Measurements from ENCODE around the gene GSTA1.
"Not testable (repeated sequence)": the region's sequence is repeated elsewhere in the genome, so short reads cannot be mapped to it uniquely, and the experiment has no call there.

Gene GSTA1

GRCh38 chr6:52776711-52777351 lies 26.8 kb downstream of the GSTA1 start:
- H3K4me3 ChIP-seq (ENCODE audit: low read depth in 1 of 2, low read length in 2 of 2); H3K27ac ChIP-seq (ENCODE audit: low read length); H3K36me3 ChIP-seq (ENCODE audit: control insufficient read depth in 1 of 2, insufficient read depth in 2 of 2, low read length in 2 of 2); H3K4me1 ChIP-seq (ENCODE audit: control insufficient read depth in 1 of 2, insufficient read depth in 2 of 2, low read length in 2 of 2); H3K9me3 ChIP-seq (ENCODE audit: control insufficient read depth in 1 of 2, low read length in 2 of 2); H3K27me3 ChIP-seq (ENCODE audit: low read depth, low read length): not testable (repeated sequence)

- not testable (repeated sequence) for H3K36me3 ChIP-seq (ENCODE audit: control insufficient read depth in 1 of 2, insufficient read depth in 2 of 2, low read length in 2 of 2); H3K27me3 ChIP-seq (ENCODE audit: low read depth, low read length); H3K4me3 ChIP-seq (ENCODE audit: low read depth in 1 of 2, low read length in 2 of 2); H3K9me3 ChIP-seq (ENCODE audit: control insufficient read depth in 1 of 2, low read length in 2 of 2); H3K27ac ChIP-seq (ENCODE audit: low read length); H3K4me1 ChIP-seq (ENCODE audit: control insufficient read depth in 1 of 2, insufficient read depth in 2 of 2, low read length in 2 of 2)
Measured at GRCh38 chr6:52769399-52769798, 34.2 kb downstream of the GSTA1 start.

GRCh38 chr6:52767658-52768057 lies 36.0 kb downstream of the GSTA1 start:
- H3K4me1 ChIP-seq (ENCODE audit: control insufficient read depth in 1 of 2, insufficient read depth in 2 of 2, low read length in 2 of 2); H3K27ac ChIP-seq (ENCODE audit: low read length); H3K4me3 ChIP-seq (ENCODE audit: low read depth in 1 of 2, low read length in 2 of 2); H3K9me3 ChIP-seq (ENCODE audit: control insufficient read depth in 1 of 2, low read length in 2 of 2); H3K36me3 ChIP-seq (ENCODE audit: control insufficient read depth in 1 of 2, insufficient read depth in 2 of 2, low read length in 2 of 2); H3K27me3 ChIP-seq (ENCODE audit: low read depth, low read length): not testable (repeated sequence)

GRCh38 chr6:52763322-52763916 lies 40.2 kb downstream of the GSTA1 start, which contains the start of gene GSTA2:
Gene GSTA2, minus strand, starts transcription at chr6:52763475. Its CDS starts 5,528 bp downstream, at chr6:52757947.
- H3K36me3 ChIP-seq (ENCODE audit: control insufficient read depth in 1 of 2, insufficient read depth in 2 of 2, low read length in 2 of 2); H3K27ac ChIP-seq (ENCODE audit: low read length); H3K4me1 ChIP-seq (ENCODE audit: control insufficient read depth in 1 of 2, insufficient read depth in 2 of 2, low read length in 2 of 2); H3K27me3 ChIP-seq (ENCODE audit: low read depth, low read length); H3K4me3 ChIP-seq (ENCODE audit: low read depth in 1 of 2, low read length in 2 of 2); H3K9me3 ChIP-seq (ENCODE audit: control insufficient read depth in 1 of 2, low read length in 2 of 2): not testable (repeated sequence)

- H3K9me3 ChIP-seq (ENCODE audit: control insufficient read depth in 1 of 2, low read length in 2 of 2) = not testable (repeated sequence)
Measured at GRCh38 chr6:52761673-52762491, 41.7 kb downstream of the GSTA1 start.

GRCh38 chr6:52760105-52760765 lies 43.4 kb downstream of the GSTA1 start:
- no peaks in the 10 kb centered on the region for H3K36me3 ChIP-seq (ENCODE audit: control insufficient read depth in 1 of 2, insufficient read depth in 2 of 2, low read length in 2 of 2)
- H3K4me1 ChIP-seq (ENCODE audit: control insufficient read depth in 1 of 2, insufficient read depth in 2 of 2, low read length in 2 of 2) = no peaks in the 10 kb centered on the region
- no peak overlapping the region for H3K27ac ChIP-seq (ENCODE audit: low read length)
- H3K4me3 ChIP-seq (ENCODE audit: low read depth in 1 of 2, low read length in 2 of 2) = no peak overlapping the region
- H3K9me3 ChIP-seq (ENCODE audit: control insufficient read depth in 1 of 2, low read length in 2 of 2) = no peaks in the 10 kb centered on the region
- no peaks in the 10 kb centered on the region for H3K27me3 ChIP-seq (ENCODE audit: low read depth, low read length)

More at GRCh38 chr6:52761673-52762491, 41.7 kb downstream of the GSTA1 start:
- H3K4me3 ChIP-seq (ENCODE audit: low read depth in 1 of 2, low read length in 2 of 2); H3K36me3 ChIP-seq (ENCODE audit: control insufficient read depth in 1 of 2, insufficient read depth in 2 of 2, low read length in 2 of 2); H3K27me3 ChIP-seq (ENCODE audit: low read depth, low read length); H3K4me1 ChIP-seq (ENCODE audit: control insufficient read depth in 1 of 2, insufficient read depth in 2 of 2, low read length in 2 of 2); H3K27ac ChIP-seq (ENCODE audit: low read length): not testable (repeated sequence)

- Histone ChIP-seq H3K27ac (ENCODE audit: low read length) (no peak overlapping the region), H3K4me3 (ENCODE audit: low read depth in 1 of 2, low read length in 2 of 2) (no peak overlapping the region), H3K36me3 (ENCODE audit: control insufficient read depth in 1 of 2, insufficient read depth in 2 of 2, low read length in 2 of 2) (no peaks in the 10 kb centered on the region), H3K9me3 (ENCODE audit: control insufficient read depth in 1 of 2, low read length in 2 of 2) (no peaks in the 10 kb centered on the region), H3K4me1 (ENCODE audit: control insufficient read depth in 1 of 2, insufficient read depth in 2 of 2, low read length in 2 of 2) (no peaks in the 10 kb centered on the region), H3K27me3 (ENCODE audit: low read depth, low read length) (no peaks in the 10 kb centered on the region)
Measured at GRCh38 chr6:52759085-52759484, 44.5 kb downstream of the GSTA1 start.

GRCh38 chr6:52757651-52758338 lies 45.8 kb downstream of the GSTA1 start:
- not testable (repeated sequence) for H3K4me3 ChIP-seq (ENCODE audit: low read depth in 1 of 2, low read length in 2 of 2); H3K27me3 ChIP-seq (ENCODE audit: low read depth, low read length); H3K9me3 ChIP-seq (ENCODE audit: control insufficient read depth in 1 of 2, low read length in 2 of 2); H3K27ac ChIP-seq (ENCODE audit: low read length); H3K36me3 ChIP-seq (ENCODE audit: control insufficient read depth in 1 of 2, insufficient read depth in 2 of 2, low read length in 2 of 2); H3K4me1 ChIP-seq (ENCODE audit: control insufficient read depth in 1 of 2, insufficient read depth in 2 of 2, low read length in 2 of 2)

- H3K27ac ChIP-seq (ENCODE audit: low read length) = no peak overlapping the region
- H3K4me1 ChIP-seq (ENCODE audit: control insufficient read depth in 1 of 2, insufficient read depth in 2 of 2, low read length in 2 of 2) = no peaks in the 10 kb centered on the region
- peaks cover 0 to 5% of the 10 kb centered on the region in 2 donors for H3K9me3 ChIP-seq (ENCODE audit: control insufficient read depth in 1 of 2, low read length in 2 of 2)
- H3K27me3 ChIP-seq (ENCODE audit: low read depth, low read length) = no peaks in the 10 kb centered on the region
- H3K4me3 ChIP-seq (ENCODE audit: low read depth in 1 of 2, low read length in 2 of 2) = no peak overlapping the region
- no peaks in the 10 kb centered on the region for H3K36me3 ChIP-seq (ENCODE audit: control insufficient read depth in 1 of 2, insufficient read depth in 2 of 2, low read length in 2 of 2)
Measured at GRCh38 chr6:52754443-52754842, 49.2 kb downstream of the GSTA1 start.

GRCh38 chr6:52753137-52753536 lies 50.5 kb downstream of the GSTA1 start:
- H3K36me3 ChIP-seq (ENCODE audit: control insufficient read depth in 1 of 2, insufficient read depth in 2 of 2, low read length in 2 of 2); H3K27me3 ChIP-seq (ENCODE audit: low read depth, low read length); H3K9me3 ChIP-seq (ENCODE audit: control insufficient read depth in 1 of 2, low read length in 2 of 2); H3K4me3 ChIP-seq (ENCODE audit: low read depth in 1 of 2, low read length in 2 of 2); H3K4me1 ChIP-seq (ENCODE audit: control insufficient read depth in 1 of 2, insufficient read depth in 2 of 2, low read length in 2 of 2); H3K27ac ChIP-seq (ENCODE audit: low read length): not testable (repeated sequence)

GRCh38 chr6:52752310-52752709 lies 51.3 kb downstream of the GSTA1 start:
- Histone ChIP-seq H3K27me3 (ENCODE audit: low read depth, low read length) (no peaks in the 10 kb centered on the region), H3K4me1 (ENCODE audit: control insufficient read depth in 1 of 2, insufficient read depth in 2 of 2, low read length in 2 of 2) (no peaks in the 10 kb centered on the region), H3K36me3 (ENCODE audit: control insufficient read depth in 1 of 2, insufficient read depth in 2 of 2, low read length in 2 of 2) (no peaks in the 10 kb centered on the region), H3K9me3 (ENCODE audit: control insufficient read depth in 1 of 2, low read length in 2 of 2) (peaks cover 0 to 5% of the 10 kb centered on the region in 2 donors), H3K4me3 (ENCODE audit: low read depth in 1 of 2, low read length in 2 of 2) (no peak overlapping the region), H3K27ac (ENCODE audit: low read length) (no peak overlapping the region)
